Measurements from ENCODE around the gene ADRM1.

DNA sequence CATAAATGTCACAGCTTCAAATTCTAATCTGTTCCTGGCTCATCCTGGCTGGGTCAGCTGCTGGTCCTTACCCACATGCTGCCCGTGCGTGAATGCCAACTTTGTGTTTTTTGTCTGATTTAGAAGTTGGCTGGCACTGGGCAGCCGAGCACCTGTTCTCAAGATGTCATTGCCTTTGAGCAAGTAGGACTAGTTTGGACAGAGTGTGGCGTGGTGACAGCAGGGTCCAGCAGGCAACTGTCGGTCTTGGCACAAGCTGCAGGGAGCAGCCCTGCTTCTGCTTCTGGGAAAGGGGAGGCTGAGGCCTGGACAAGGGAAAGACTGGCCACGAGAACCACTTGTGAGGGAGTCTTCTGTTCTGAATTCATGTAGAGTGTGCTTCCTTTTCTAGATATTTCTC is 26.4 kb upstream of the ADRM1 start:
- TF ChIP-seq EZH2phosphoT487 (IDR thresholded peaks at IDR 0.05; ENCODE audit: unreplicated experiment) = no peak
- no peak for TF ChIP-seq EZH2 (IDR thresholded peaks at IDR 0.05; ENCODE audit: low read depth, unreplicated experiment)
- TF ChIP-seq, protein P1, sequence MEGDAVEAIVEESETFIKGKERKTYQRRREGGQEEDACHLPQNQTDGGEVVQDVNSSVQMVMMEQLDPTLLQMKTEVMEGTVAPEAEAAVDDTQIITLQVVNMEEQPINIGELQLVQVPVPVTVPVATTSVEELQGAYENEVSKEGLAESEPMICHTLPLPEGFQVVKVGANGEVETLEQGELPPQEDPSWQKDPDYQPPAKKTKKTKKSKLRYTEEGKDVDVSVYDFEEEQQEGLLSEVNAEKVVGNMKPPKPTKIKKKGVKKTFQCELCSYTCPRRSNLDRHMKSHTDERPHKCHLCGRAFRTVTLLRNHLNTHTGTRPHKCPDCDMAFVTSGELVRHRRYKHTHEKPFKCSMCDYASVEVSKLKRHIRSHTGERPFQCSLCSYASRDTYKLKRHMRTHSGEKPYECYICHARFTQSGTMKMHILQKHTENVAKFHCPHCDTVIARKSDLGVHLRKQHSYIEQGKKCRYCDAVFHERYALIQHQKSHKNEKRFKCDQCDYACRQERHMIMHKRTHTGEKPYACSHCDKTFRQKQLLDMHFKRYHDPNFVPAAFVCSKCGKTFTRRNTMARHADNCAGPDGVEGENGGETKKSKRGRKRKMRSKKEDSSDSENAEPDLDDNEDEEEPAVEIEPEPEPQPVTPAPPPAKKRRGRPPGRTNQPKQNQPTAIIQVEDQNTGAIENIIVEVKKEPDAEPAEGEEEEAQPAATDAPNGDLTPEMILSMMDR (conservative IDR thresholded peaks at IDR 0.05; ENCODE audit: low read depth in 2 of 2) = no peak
- TF ChIP-seq, protein P2, sequence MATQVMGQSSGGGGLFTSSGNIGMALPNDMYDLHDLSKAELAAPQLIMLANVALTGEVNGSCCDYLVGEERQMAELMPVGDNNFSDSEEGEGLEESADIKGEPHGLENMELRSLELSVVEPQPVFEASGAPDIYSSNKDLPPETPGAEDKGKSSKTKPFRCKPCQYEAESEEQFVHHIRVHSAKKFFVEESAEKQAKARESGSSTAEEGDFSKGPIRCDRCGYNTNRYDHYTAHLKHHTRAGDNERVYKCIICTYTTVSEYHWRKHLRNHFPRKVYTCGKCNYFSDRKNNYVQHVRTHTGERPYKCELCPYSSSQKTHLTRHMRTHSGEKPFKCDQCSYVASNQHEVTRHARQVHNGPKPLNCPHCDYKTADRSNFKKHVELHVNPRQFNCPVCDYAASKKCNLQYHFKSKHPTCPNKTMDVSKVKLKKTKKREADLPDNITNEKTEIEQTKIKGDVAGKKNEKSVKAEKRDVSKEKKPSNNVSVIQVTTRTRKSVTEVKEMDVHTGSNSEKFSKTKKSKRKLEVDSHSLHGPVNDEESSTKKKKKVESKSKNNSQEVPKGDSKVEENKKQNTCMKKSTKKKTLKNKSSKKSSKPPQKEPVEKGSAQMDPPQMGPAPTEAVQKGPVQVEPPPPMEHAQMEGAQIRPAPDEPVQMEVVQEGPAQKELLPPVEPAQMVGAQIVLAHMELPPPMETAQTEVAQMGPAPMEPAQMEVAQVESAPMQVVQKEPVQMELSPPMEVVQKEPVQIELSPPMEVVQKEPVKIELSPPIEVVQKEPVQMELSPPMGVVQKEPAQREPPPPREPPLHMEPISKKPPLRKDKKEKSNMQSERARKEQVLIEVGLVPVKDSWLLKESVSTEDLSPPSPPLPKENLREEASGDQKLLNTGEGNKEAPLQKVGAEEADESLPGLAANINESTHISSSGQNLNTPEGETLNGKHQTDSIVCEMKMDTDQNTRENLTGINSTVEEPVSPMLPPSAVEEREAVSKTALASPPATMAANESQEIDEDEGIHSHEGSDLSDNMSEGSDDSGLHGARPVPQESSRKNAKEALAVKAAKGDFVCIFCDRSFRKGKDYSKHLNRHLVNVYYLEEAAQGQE (IDR thresholded peaks at IDR 0.05; ENCODE audit: unreplicated experiment) = no peak
- TF ChIP-seq JUNB (IDR thresholded peaks at IDR 0.05; ENCODE audit: unreplicated experiment) = no peak
- TF ChIP-seq POLR2AphosphoS5 (IDR thresholded peaks at IDR 0.05; ENCODE audit: low read depth) = no peak
- no peak for TF ChIP-seq CREB1 (CRISPR knock-in tag; IDR thresholded peaks at IDR 0.05; ENCODE audit: low read depth)
- TF ChIP-seq, protein P3, sequence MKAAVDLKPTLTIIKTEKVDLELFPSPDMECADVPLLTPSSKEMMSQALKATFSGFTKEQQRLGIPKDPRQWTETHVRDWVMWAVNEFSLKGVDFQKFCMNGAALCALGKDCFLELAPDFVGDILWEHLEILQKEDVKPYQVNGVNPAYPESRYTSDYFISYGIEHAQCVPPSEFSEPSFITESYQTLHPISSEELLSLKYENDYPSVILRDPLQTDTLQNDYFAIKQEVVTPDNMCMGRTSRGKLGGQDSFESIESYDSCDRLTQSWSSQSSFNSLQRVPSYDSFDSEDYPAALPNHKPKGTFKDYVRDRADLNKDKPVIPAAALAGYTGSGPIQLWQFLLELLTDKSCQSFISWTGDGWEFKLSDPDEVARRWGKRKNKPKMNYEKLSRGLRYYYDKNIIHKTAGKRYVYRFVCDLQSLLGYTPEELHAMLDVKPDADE (IDR thresholded peaks at IDR 0.05) = no peak
- no peak for TF ChIP-seq STAT1 (IDR thresholded peaks at IDR 0.05; ENCODE audit: unreplicated experiment)
- TF ChIP-seq, protein P4, sequence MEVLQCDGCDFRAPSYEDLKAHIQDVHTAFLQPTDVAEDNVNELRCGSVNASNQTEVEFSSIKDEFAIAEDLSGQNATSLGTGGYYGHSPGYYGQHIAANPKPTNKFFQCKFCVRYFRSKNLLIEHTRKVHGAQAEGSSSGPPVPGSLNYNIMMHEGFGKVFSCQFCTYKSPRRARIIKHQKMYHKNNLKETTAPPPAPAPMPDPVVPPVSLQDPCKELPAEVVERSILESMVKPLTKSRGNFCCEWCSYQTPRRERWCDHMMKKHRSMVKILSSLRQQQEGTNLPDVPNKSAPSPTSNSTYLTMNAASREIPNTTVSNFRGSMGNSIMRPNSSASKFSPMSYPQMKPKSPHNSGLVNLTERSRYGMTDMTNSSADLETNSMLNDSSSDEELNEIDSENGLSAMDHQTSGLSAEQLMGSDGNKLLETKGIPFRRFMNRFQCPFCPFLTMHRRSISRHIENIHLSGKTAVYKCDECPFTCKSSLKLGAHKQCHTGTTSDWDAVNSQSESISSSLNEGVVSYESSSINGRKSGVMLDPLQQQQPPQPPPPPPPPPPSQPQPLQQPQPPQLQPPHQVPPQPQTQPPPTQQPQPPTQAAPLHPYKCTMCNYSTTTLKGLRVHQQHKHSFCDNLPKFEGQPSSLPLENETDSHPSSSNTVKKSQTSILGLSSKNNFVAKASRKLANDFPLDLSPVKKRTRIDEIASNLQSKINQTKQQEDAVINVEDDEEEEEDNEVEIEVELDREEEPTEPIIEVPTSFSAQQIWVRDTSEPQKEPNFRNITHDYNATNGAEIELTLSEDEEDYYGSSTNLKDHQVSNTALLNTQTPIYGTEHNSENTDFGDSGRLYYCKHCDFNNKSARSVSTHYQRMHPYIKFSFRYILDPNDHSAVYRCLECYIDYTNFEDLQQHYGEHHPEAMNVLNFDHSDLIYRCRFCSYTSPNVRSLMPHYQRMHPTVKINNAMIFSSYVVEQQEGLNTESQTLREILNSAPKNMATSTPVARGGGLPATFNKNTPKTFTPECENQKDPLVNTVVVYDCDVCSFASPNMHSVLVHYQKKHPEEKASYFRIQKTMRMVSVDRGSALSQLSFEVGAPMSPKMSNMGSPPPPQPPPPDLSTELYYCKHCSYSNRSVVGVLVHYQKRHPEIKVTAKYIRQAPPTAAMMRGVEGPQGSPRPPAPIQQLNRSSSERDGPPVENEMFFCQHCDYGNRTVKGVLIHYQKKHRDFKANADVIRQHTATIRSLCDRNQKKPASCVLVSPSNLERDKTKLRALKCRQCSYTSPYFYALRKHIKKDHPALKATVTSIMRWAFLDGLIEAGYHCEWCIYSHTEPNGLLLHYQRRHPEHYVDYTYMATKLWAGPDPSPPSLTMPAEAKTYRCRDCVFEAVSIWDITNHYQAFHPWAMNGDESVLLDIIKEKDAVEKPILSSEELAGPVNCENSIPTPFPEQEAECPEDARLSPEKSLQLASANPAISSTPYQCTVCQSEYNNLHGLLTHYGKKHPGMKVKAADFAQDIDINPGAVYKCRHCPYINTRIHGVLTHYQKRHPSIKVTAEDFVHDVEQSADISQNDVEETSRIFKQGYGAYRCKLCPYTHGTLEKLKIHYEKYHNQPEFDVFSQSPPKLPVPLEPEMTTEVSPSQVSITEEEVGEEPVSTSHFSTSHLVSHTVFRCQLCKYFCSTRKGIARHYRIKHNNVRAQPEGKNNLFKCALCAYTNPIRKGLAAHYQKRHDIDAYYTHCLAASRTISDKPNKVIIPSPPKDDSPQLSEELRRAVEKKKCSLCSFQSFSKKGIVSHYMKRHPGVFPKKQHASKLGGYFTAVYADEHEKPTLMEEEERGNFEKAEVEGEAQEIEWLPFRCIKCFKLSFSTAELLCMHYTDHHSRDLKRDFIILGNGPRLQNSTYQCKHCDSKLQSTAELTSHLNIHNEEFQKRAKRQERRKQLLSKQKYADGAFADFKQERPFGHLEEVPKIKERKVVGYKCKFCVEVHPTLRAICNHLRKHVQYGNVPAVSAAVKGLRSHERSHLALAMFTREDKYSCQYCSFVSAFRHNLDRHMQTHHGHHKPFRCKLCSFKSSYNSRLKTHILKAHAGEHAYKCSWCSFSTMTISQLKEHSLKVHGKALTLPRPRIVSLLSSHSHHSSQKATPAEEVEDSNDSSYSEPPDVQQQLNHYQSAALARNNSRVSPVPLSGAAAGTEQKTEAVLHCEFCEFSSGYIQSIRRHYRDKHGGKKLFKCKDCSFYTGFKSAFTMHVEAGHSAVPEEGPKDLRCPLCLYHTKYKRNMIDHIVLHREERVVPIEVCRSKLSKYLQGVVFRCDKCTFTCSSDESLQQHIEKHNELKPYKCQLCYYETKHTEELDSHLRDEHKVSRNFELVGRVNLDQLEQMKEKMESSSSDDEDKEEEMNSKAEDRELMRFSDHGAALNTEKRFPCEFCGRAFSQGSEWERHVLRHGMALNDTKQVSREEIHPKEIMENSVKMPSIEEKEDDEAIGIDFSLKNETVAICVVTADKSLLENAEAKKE (CRISPR knock-in tag; IDR thresholded peaks at IDR 0.05) = no peak
- TF ChIP-seq ZNF331 (CRISPR knock-in tag; IDR thresholded peaks at IDR 0.05; ENCODE audit: low read depth) = no peak
- no peak for TF ChIP-seq ZNF114 (CRISPR knock-in tag; IDR thresholded peaks at IDR 0.05)

Measured in GM23338 (cell line).